Measurements from ENCODE around the gene HSD17B11.

DNA sequence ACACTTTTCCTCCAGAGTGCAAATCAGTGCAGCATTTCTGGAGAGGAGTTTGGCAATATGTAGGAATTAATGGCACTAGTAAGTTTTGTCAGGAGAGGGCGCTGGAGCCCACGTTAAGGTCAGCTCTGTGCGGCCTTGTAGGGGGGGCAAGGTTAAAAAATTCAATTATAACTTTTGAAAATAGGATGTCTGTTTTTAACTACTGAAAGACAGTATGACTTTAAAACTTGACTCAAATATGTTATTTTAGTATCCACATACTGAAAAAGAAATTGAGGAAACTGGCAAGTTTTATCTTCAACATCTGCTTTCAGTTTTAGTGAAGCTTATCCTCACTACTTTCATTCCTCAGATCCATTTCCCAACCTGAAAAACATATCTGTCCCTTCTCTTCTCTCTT is 37.4 kb downstream of the HSD17B11 start:
- TF ChIP-seq, protein P1, sequence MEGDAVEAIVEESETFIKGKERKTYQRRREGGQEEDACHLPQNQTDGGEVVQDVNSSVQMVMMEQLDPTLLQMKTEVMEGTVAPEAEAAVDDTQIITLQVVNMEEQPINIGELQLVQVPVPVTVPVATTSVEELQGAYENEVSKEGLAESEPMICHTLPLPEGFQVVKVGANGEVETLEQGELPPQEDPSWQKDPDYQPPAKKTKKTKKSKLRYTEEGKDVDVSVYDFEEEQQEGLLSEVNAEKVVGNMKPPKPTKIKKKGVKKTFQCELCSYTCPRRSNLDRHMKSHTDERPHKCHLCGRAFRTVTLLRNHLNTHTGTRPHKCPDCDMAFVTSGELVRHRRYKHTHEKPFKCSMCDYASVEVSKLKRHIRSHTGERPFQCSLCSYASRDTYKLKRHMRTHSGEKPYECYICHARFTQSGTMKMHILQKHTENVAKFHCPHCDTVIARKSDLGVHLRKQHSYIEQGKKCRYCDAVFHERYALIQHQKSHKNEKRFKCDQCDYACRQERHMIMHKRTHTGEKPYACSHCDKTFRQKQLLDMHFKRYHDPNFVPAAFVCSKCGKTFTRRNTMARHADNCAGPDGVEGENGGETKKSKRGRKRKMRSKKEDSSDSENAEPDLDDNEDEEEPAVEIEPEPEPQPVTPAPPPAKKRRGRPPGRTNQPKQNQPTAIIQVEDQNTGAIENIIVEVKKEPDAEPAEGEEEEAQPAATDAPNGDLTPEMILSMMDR (IDR thresholded peaks at IDR 0.05) = peak in 5 of 6 experiments; percentile 29 to 77 (median 48)
- TF ChIP-seq POLR2A (IDR thresholded peaks at IDR 0.05) = no peak

Data from esophagus squamous epithelium (tissue), 4 donors.